GM12801 (cell line): Measurements from ENCODE around the gene RBFOX1.

Experiments used
- CTCF ChIP-seq: IDR thresholded peaks from one replicate; pipeline ENCODE4 v1.5.1; 2011; ENCODE audit warnings: control low read depth; ENCODE audit not compliant: insufficient read length; ENCODE audit errors: extremely low read depth

The RBFOX1 gene

GRCh38 chr16:7436306-7436705, 103.7 kb downstream of the RBFOX1 start:
- no peak for TF ChIP-seq CTCF

- no peak for TF ChIP-seq CTCF
Observed at GRCh38 chr16:7437135-7437804, 104.6 kb downstream of the RBFOX1 start.

GRCh38 chr16:7437843-7438242, 105.2 kb downstream of the RBFOX1 start:
- no peak for TF ChIP-seq CTCF

- no peak for TF ChIP-seq CTCF
Observed at GRCh38 chr16:7438601-7439000, 106.0 kb downstream of the RBFOX1 start.

GRCh38 chr16:7439518-7439917, 106.9 kb downstream of the RBFOX1 start:
- no peak for TF ChIP-seq CTCF

GRCh38 chr16:7440886-7441400, 108.3 kb downstream of the RBFOX1 start:
- no peak for TF ChIP-seq CTCF

GRCh38 chr16:7442050-7442449, 109.4 kb downstream of the RBFOX1 start:
- no peak for TF ChIP-seq CTCF
